ENCODE data around the gene SCARF2. TPM values are rescaled to one million over a fixed set of nuclear protein-coding genes. Genes with fewer than 3 reads are reported as not detected.

The SCARF2 gene
- total and polyA plus RNA-seq, 2 donors from 2014 or later, result 5.0 to 12.3 TPM

- Histone ChIP-seq H3K27me3 (ENCODE audit: control insufficient read depth, insufficient read depth, low read length) (no peaks in the 10 kb centered on the region), H3K4me1 (ENCODE audit: control insufficient read depth in 2 of 3, insufficient read depth in 2 of 3, low read depth in 1 of 3, low read length in 3 of 3) (no peaks in the 10 kb centered on the region), H3K4me3 (ENCODE audit: low read length in 3 of 3) (no peak overlapping the region), H3K9ac (ENCODE audit: low read length in 3 of 3) (no peak overlapping the region), H3K27ac (ENCODE audit: low read depth in 2 of 2, low read length in 2 of 2) (no peak overlapping the region), H3K36me3 (ENCODE audit: control insufficient read depth in 2 of 3, insufficient read depth in 3 of 3, low read length in 3 of 3) (peaks cover 0 to 9% (median 3%) of the 10 kb centered on the region in 3 donors), H3K9me3 (ENCODE audit: control insufficient read depth in 2 of 3, insufficient read depth in 1 of 3, low read length in 3 of 3) (no peaks in the 10 kb centered on the region)
- DNase-seq, result peak in 1 of 5 donors; percentile 70
- no peak for TF ChIP-seq CTCF (IDR thresholded peaks at IDR 0.05; ENCODE audit: borderline replicate concordance, extremely low read depth, insufficient read depth)
- FAIRE-seq, result no peak
- intact Hi-C loops (cut with DNase I), result no loop called here
Observed at GRCh38 chr22:20457506-20458240, 20.0 kb upstream of the SCARF2 start.

GRCh38 chr22:20456722-20457076 lies 19.1 kb upstream of the SCARF2 start:
- Histone ChIP-seq H3K27ac (ENCODE audit: low read depth in 2 of 2, low read length in 2 of 2) (no peak overlapping the region), H3K27me3 (ENCODE audit: control insufficient read depth, insufficient read depth, low read length) (no peaks in the 10 kb centered on the region), H3K4me1 (ENCODE audit: control insufficient read depth in 2 of 3, insufficient read depth in 2 of 3, low read depth in 1 of 3, low read length in 3 of 3) (no peaks in the 10 kb centered on the region), H3K4me3 (ENCODE audit: low read length in 3 of 3) (no peak overlapping the region), H3K9ac (ENCODE audit: low read length in 3 of 3) (no peak overlapping the region), H3K9me3 (ENCODE audit: control insufficient read depth in 2 of 3, insufficient read depth in 1 of 3, low read length in 3 of 3) (no peaks in the 10 kb centered on the region), H3K36me3 (ENCODE audit: control insufficient read depth in 2 of 3, insufficient read depth in 3 of 3, low read length in 3 of 3) (peaks cover 0 to 9% (median 6%) of the 10 kb centered on the region in 3 donors)
- TF ChIP-seq CTCF (IDR thresholded peaks at IDR 0.05; ENCODE audit: borderline replicate concordance, extremely low read depth, insufficient read depth), result no peak
- FAIRE-seq (no peak), DNase-seq (peak in 1 of 5 donors; percentile 32)
- intact Hi-C loops (cut with DNase I), result no loop called here

GRCh38 chr22:20456064-20456721 lies 18.6 kb upstream of the SCARF2 start:
- Histone ChIP-seq H3K36me3 (ENCODE audit: control insufficient read depth in 2 of 3, insufficient read depth in 3 of 3, low read length in 3 of 3) (peaks cover 0 to 9% (median 9%) of the 10 kb centered on the region in 3 donors), H3K9ac (ENCODE audit: low read length in 3 of 3) (no peak overlapping the region), H3K9me3 (ENCODE audit: control insufficient read depth in 2 of 3, insufficient read depth in 1 of 3, low read length in 3 of 3) (no peaks in the 10 kb centered on the region), H3K4me1 (ENCODE audit: control insufficient read depth in 2 of 3, insufficient read depth in 2 of 3, low read depth in 1 of 3, low read length in 3 of 3) (no peaks in the 10 kb centered on the region), H3K4me3 (ENCODE audit: low read length in 3 of 3) (no peak overlapping the region), H3K27ac (ENCODE audit: low read depth in 2 of 2, low read length in 2 of 2) (no peak overlapping the region), H3K27me3 (ENCODE audit: control insufficient read depth, insufficient read depth, low read length) (no peaks in the 10 kb centered on the region)
- no peak for FAIRE-seq
- peak; percentile 88 to 91 (median 90) for DNase-seq
- intact Hi-C loops (cut with DNase I), result no loop called here
- TF ChIP-seq CTCF (IDR thresholded peaks at IDR 0.05; ENCODE audit: borderline replicate concordance, extremely low read depth, insufficient read depth), result peak; percentile 95

Data from kidney (tissue), 14 donors.